Activated CD8-positive, alpha-beta T cell treated with anti-CD3 and anti-CD28 coated beads for 36 hours (primary cell): ENCODE measurements around the gene PROSER3. TPM values are rescaled to one million over a fixed set of nuclear protein-coding genes. Genes with fewer than 3 reads are reported as not detected.

Source experiments
- ATAC-seq: fragments of 200-7000 bp; cut with Tn5 transposase; one replicate; pipeline ENCODE4 v1.10.0; 2021; ENCODE audit warnings: mild to moderate bottlenecking, moderate library complexity
- CTCF ChIA-PET: fragments of 350-600 bp; sonication (Branson Sonifier 250); formaldehyde crosslinking; loops from one replicate; lab custom pipeline; 2021; ENCODE audit warnings: antibody characterized with exemption; lab: Charles Lee
- POLR2A ChIA-PET: fragments of 350-600 bp; sonication (Branson Sonifier 250); formaldehyde crosslinking; loops from one replicate; lab custom pipeline; 2021; ENCODE audit warnings: antibody characterized with exemption; lab: Charles Lee
- DNase-seq: peaks from one replicate; pipeline ENCODE4 v3.0.0-alpha.2; 2020
- H3K27ac Mint-ChIP-seq: one replicate; pipeline ENCODE4 v1.8.0; 2021; ENCODE audit warnings: mild to moderate bottlenecking, mixed read lengths
- H3K27me3 Mint-ChIP-seq: one replicate; pipeline ENCODE4 v1.8.0; 2021; ENCODE audit warnings: mixed read lengths
- H3K36me3 Mint-ChIP-seq: one replicate; pipeline ENCODE4 v1.8.0; 2021; ENCODE audit warnings: low read depth, mixed read lengths
- H3K4me1 Mint-ChIP-seq: one replicate; pipeline ENCODE4 v1.8.0; 2021; ENCODE audit warnings: low read depth, mixed read lengths
- H3K4me3 Mint-ChIP-seq: one replicate; pipeline ENCODE4 v1.8.0; 2021; ENCODE audit warnings: mild to moderate bottlenecking, moderate library complexity, mixed read lengths
- H3K9me3 Mint-ChIP-seq: one replicate; pipeline ENCODE4 v1.8.0; 2021; ENCODE audit warnings: mixed read lengths
- intact Hi-C: fragments of 100-400 bp; cut with micrococcal nuclease; formaldehyde crosslinking; loops from one replicate; pipeline ENCODE4 v1.10.0; 2022
- total RNA-seq, 2 experiments: library from RNA; stranded (reverse); gene quantifications; one replicate each; pipeline ENCODE4 v1.2.3, GENCODE V29; 2021
- TF ChIP-seq, protein P1 (sequence below): fragments of 200-600 bp; IDR thresholded peaks from one replicate; pipeline ENCODE4 v1.8.0; 2022; ENCODE audit warnings: antibody characterized with exemption, mild to moderate bottlenecking

Gene PROSER3
- total RNA-seq, 2 experiments from 2014 or later: 40.7 to 41.1 TPM

GRCh38 chr19:35755550-35756376 lies 2.2 kb upstream of the PROSER3 start:
- no peak overlapping the region for H3K27ac Mint-ChIP-seq
- ChIA-PET CTCF (interaction anchor here (0.8 to 1.0 kb wide), 2 partner anchors 12 to 61 kb away, joined by 3 to 4 read pairs; no protein-coding TSS in a partner anchor), POLR2A (interaction anchor here (1.0 to 2.6 kb wide), 4 partner anchors 8 to 17 kb away, joined by 3 to 19 read pairs (median 6); partner anchors contain the start of genes IGFLR1, LIN37, PSENEN and U2AF1L4)
- H3K36me3 Mint-ChIP-seq: peaks cover 24% of the 10 kb centered on the region
- peaks cover 7% of the 10 kb centered on the region for H3K27me3 Mint-ChIP-seq
- TF ChIP-seq, protein P1, sequence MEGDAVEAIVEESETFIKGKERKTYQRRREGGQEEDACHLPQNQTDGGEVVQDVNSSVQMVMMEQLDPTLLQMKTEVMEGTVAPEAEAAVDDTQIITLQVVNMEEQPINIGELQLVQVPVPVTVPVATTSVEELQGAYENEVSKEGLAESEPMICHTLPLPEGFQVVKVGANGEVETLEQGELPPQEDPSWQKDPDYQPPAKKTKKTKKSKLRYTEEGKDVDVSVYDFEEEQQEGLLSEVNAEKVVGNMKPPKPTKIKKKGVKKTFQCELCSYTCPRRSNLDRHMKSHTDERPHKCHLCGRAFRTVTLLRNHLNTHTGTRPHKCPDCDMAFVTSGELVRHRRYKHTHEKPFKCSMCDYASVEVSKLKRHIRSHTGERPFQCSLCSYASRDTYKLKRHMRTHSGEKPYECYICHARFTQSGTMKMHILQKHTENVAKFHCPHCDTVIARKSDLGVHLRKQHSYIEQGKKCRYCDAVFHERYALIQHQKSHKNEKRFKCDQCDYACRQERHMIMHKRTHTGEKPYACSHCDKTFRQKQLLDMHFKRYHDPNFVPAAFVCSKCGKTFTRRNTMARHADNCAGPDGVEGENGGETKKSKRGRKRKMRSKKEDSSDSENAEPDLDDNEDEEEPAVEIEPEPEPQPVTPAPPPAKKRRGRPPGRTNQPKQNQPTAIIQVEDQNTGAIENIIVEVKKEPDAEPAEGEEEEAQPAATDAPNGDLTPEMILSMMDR: no peak
- intact Hi-C loops: no loop called here
- DNase-seq (peak; percentile 67), ATAC-seq (no peak)
- peaks cover 23% of the 10 kb centered on the region for H3K4me1 Mint-ChIP-seq
- peak overlapping the region; percentile 89 for H3K4me3 Mint-ChIP-seq
- H3K9me3 Mint-ChIP-seq: no peaks in the 10 kb centered on the region

- intact Hi-C loops: no loop called here
- ChIA-PET CTCF (interaction anchor here (0.8 to 1.3 kb wide), 4 partner anchors 9 to 62 kb away, joined by 3 to 4 read pairs (median 4); partner anchors contain the start of genes PSENEN and U2AF1L4), POLR2A (interaction anchor here (0.6 to 2.6 kb wide), 8 partner anchors 9 to 44 kb away, joined by 4 to 19 read pairs (median 4); partner anchors contain the start of genes IGFLR1, LIN37, PSENEN and U2AF1L4)
- peaks cover 23% of the 10 kb centered on the region for H3K4me1 Mint-ChIP-seq
- H3K36me3 Mint-ChIP-seq: peaks cover 27% of the 10 kb centered on the region
- peak within 1 kb of the TSS; percentile 94 for H3K27ac Mint-ChIP-seq
- DNase-seq: peak; percentile 23
- H3K9me3 Mint-ChIP-seq: no peaks in the 10 kb centered on the region
- H3K27me3 Mint-ChIP-seq: peaks cover 7% of the 10 kb centered on the region
- no peak for ATAC-seq
- peak within 1 kb of the TSS; percentile 89 for H3K4me3 Mint-ChIP-seq
- TF ChIP-seq, protein P1: no peak
These were observed 1.4 kb upstream of the PROSER3 start, which contains the start of gene HSPB6 for GRCh38 chr19:35756377-35757230. Gene HSPB6 (minus strand): TSS chr19:35757029. CDS start chr19:35757008, 21 bp downstream.

GRCh38 chr19:35757231-35757748 lies 686 bp upstream of the PROSER3 start:
- intact Hi-C loops: no loop called here
- H3K27ac Mint-ChIP-seq: peak overlapping the region; percentile 94
- no peaks in the 10 kb centered on the region for H3K9me3 Mint-ChIP-seq
- H3K36me3 Mint-ChIP-seq: peaks cover 32% of the 10 kb centered on the region
- TF ChIP-seq, protein P1: no peak
- H3K4me3 Mint-ChIP-seq: peak overlapping the region; percentile 89
- peak; percentile 27 for ATAC-seq
- peaks cover 23% of the 10 kb centered on the region for H3K4me1 Mint-ChIP-seq
- ChIA-PET CTCF (interaction anchor here (1.0 to 1.3 kb wide), 2 partner anchors 9 to 12 kb away, joined by 3 to 4 read pairs; partner anchors contain the start of genes PSENEN and U2AF1L4), POLR2A (interaction anchor here (0.6 to 2.6 kb wide), 7 partner anchors 9 to 45 kb away, joined by 4 to 19 read pairs (median 4); partner anchors contain the start of genes LIN37, PSENEN and U2AF1L4)
- DNase-seq: peak; percentile 72
- peaks cover 7% of the 10 kb centered on the region for H3K27me3 Mint-ChIP-seq

DNA sequence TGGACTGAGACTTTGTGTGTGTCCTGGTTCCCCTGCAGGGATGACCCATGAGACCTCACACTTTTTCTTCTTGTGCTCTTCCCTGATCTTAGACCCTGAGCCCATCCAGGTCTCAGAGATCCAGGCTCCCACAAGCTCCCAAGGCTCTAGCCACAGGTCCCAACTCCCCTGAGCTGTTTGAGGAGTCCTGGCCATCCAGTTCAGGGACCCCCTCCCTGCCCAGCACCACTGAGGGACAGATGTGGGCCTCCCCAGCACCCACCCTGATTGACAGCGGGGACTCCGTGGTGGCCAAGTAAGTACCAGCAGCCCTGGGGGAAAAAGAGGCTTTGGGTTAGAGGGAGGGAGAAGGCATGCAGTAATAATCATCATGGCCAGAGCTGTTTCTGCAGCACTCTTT lies 1.7 kb downstream of the PROSER3 start:
- peaks cover 23% of the 10 kb centered on the region for H3K4me1 Mint-ChIP-seq
- DNase-seq (no peak), ATAC-seq (no peak)
- H3K27ac Mint-ChIP-seq: no peak overlapping the region
- POLR2A ChIA-PET: interaction anchor here (0.7 kb wide), 1 partner anchor 31 kb away, joined by 3 read pairs; no protein-coding TSS in a partner anchor
- peak overlapping the region; percentile 89 for H3K4me3 Mint-ChIP-seq
- intact Hi-C loops: no loop called here
- no peaks in the 10 kb centered on the region for H3K9me3 Mint-ChIP-seq
- peaks cover 6% of the 10 kb centered on the region for H3K27me3 Mint-ChIP-seq
- peaks cover 25% of the 10 kb centered on the region for H3K36me3 Mint-ChIP-seq
- TF ChIP-seq, protein P1: no peak
- CTCF ChIA-PET: interaction anchor here (1.7 kb wide), 1 partner anchor 60 kb away, joined by 4 read pairs; no protein-coding TSS in a partner anchor
